ENCODE measurements around the gene SLC2A2.

SLC2A2 gene

GRCh38 chr3:170949211-170949610, 77.3 kb downstream of the SLC2A2 start:
- no peak for DNase-seq (ENCODE audit: extremely low read depth, low read depth)
- no peak overlapping the region for H3K4me3 ChIP-seq (replicated peaks; ENCODE audit: low read depth, low read length)
- TF ChIP-seq CTCF (IDR thresholded peaks at IDR 0.05; ENCODE audit: low read depth, low read length, missing control alignments): no peak

GRCh38 chr3:170947018-170947769, 79.3 kb downstream of the SLC2A2 start:
- no peak for DNase-seq (ENCODE audit: extremely low read depth, low read depth)
- H3K4me3 ChIP-seq (replicated peaks; ENCODE audit: low read depth, low read length): no peak overlapping the region
- TF ChIP-seq CTCF (IDR thresholded peaks at IDR 0.05; ENCODE audit: low read depth, low read length, missing control alignments): no peak

Data from HFF-Myc (cell line).